OCI-LY3 (cell line): Measurements from ENCODE around the gene C4orf51.

Experiments
- H2AFZ ChIP-seq: fragments of 200-600, 300-600 bp; shearing (Covaris generic); 2 replicates; pipeline ENCODE4 v1.6.0; 2014; ENCODE audit warnings: antibody characterized with exemption, low read depth, low read length
- H3K27ac ChIP-seq: fragments of 200-600, 300-600 bp; sonication (generic); 2 replicates; pipeline ENCODE4 v1.5.1; 2014; ENCODE audit warnings: mild to moderate bottlenecking, low read length, moderate library complexity, mixed read lengths
- H3K27me3 ChIP-seq: fragments of 200-600, 300-600 bp; sonication (generic); 2 replicates; pipeline ENCODE4 v1.6.1; 2014; ENCODE audit warnings: low read depth, low read length, mixed read lengths
- H3K36me3 ChIP-seq: fragments of 200-600, 300-600 bp; sonication (generic); replicated peaks from 2 replicates; pipeline ENCODE3; 2014; ENCODE audit warnings: low read depth, low read length, mixed read lengths
- H3K4me1 ChIP-seq: fragments of 300-600, 200-600 bp; sonication (generic); 2 replicates; pipeline ENCODE4 v1.6.1; 2014; ENCODE audit warnings: low read length, mixed read lengths
- H3K4me2 ChIP-seq: fragments of 200-600, 300-600 bp; sonication (generic); 2 replicates; pipeline ENCODE4 v1.6.1; 2014; ENCODE audit warnings: low read length, mixed read lengths
- H3K4me3 ChIP-seq: fragments of 300-600, 200-600 bp; sonication (generic); 2 replicates; pipeline ENCODE4 v1.5.1; 2014; ENCODE audit warnings: antibody characterized with exemption, mild to moderate bottlenecking, low read length, moderate library complexity
- H3K79me2 ChIP-seq: fragments of 300-600, 200-600 bp; shearing (Covaris generic); 2 replicates; pipeline ENCODE4 v1.6.1; 2014; ENCODE audit warnings: mild to moderate bottlenecking, low read length, mixed read lengths
- H3K9ac ChIP-seq: fragments of 300-600, 200-600 bp; shearing (Covaris generic); 2 replicates; pipeline ENCODE4 v1.6.0; 2014; ENCODE audit warnings: mild to moderate bottlenecking, low read length, moderate library complexity
- H3K9me3 ChIP-seq: fragments of 200-600, 300-600 bp; shearing (Covaris generic); 2 replicates; pipeline ENCODE4 v1.6.1; 2014; ENCODE audit warnings: low read length, mixed read lengths; ENCODE audit not compliant: insufficient read depth
- H4K20me1 ChIP-seq: fragments of 200-600, 300-600 bp; sonication (generic); 2 replicates; pipeline ENCODE4 v1.6.1; 2016; ENCODE audit warnings: low read length, mixed read lengths; ENCODE audit not compliant: insufficient read depth
- CTCF ChIP-seq: fragments of 200-600, 300-600 bp; sonication (generic); IDR thresholded peaks from 2 replicates; pipeline ENCODE4 v1.5.1; 2014; ENCODE audit warnings: antibody characterized with exemption, low read length, low read depth
- EZH2phosphoT487 ChIP-seq: fragments of 200-600 bp; shearing (Covaris generic); IDR thresholded peaks from 2 replicates; pipeline ENCODE4 v1.6.1; 2018; ENCODE audit warnings: antibody characterized with exemption, mixed run types, low read depth

C4orf51 gene

GRCh38 chr4:145663194-145663593 is 16.8 kb upstream of the C4orf51 start:
- H3K4me2 ChIP-seq: no peak overlapping the region
- no peaks in the 10 kb centered on the region for H3K79me2 ChIP-seq
- no peaks in the 10 kb centered on the region for H4K20me1 ChIP-seq
- H3K36me3 ChIP-seq: peaks cover 3% of the 10 kb centered on the region
- no peaks in the 10 kb centered on the region for H3K9me3 ChIP-seq
- no peaks in the 10 kb centered on the region for H3K4me1 ChIP-seq
- no peaks in the 10 kb centered on the region for H3K27me3 ChIP-seq
- H3K9ac ChIP-seq: no peak overlapping the region
- TF ChIP-seq EZH2phosphoT487 (no peak), CTCF (no peak)
- no peak overlapping the region for H2AFZ ChIP-seq
- no peak overlapping the region for H3K27ac ChIP-seq
- H3K4me3 ChIP-seq: no peak overlapping the region

GRCh38 chr4:145665773-145666172 is 14.2 kb upstream of the C4orf51 start:
- H3K9me3 ChIP-seq: no peaks in the 10 kb centered on the region
- H3K9ac ChIP-seq: no peak overlapping the region
- no peaks in the 10 kb centered on the region for H3K36me3 ChIP-seq
- no peak overlapping the region for H2AFZ ChIP-seq
- H3K27ac ChIP-seq: no peak overlapping the region
- H3K27me3 ChIP-seq: no peaks in the 10 kb centered on the region
- no peak overlapping the region for H3K4me3 ChIP-seq
- no peaks in the 10 kb centered on the region for H3K79me2 ChIP-seq
- H4K20me1 ChIP-seq: no peaks in the 10 kb centered on the region
- TF ChIP-seq CTCF (no peak), EZH2phosphoT487 (no peak)
- H3K4me1 ChIP-seq: no peaks in the 10 kb centered on the region
- no peak overlapping the region for H3K4me2 ChIP-seq

GRCh38 chr4:145670422-145670821 is 9.5 kb upstream of the C4orf51 start:
- Histone ChIP-seq H3K79me2 (no peaks in the 10 kb centered on the region), H3K9me3 (no peaks in the 10 kb centered on the region), H3K27ac (no peak overlapping the region), H3K4me1 (no peaks in the 10 kb centered on the region), H3K36me3 (no peaks in the 10 kb centered on the region), H3K4me2 (no peak overlapping the region), H2AFZ (no peak overlapping the region), H4K20me1 (no peaks in the 10 kb centered on the region), H3K4me3 (no peak overlapping the region), H3K9ac (no peak overlapping the region), H3K27me3 (no peaks in the 10 kb centered on the region)
- TF ChIP-seq CTCF (no peak), EZH2phosphoT487 (no peak)

GRCh38 chr4:145679520-145679919 is 426 bp upstream of the C4orf51 start:
- Histone ChIP-seq H3K4me3 (no peak overlapping the region), H3K36me3 (no peaks in the 10 kb centered on the region), H3K4me2 (no peak overlapping the region), H3K79me2 (no peaks in the 10 kb centered on the region), H3K27ac (no peak overlapping the region), H3K9me3 (no peaks in the 10 kb centered on the region), H3K4me1 (no peaks in the 10 kb centered on the region), H3K27me3 (no peaks in the 10 kb centered on the region), H2AFZ (no peak overlapping the region), H4K20me1 (no peaks in the 10 kb centered on the region), H3K9ac (no peak overlapping the region)
- no peak for TF ChIP-seq EZH2phosphoT487
- TF ChIP-seq CTCF: no peak
